Neural cell (in vitro differentiated cells): ENCODE data around the gene FAM219A. TPM values are rescaled to one million over a fixed set of nuclear protein-coding genes. Genes with fewer than 3 reads are reported as not detected.

Source experiments
- H2AFZ ChIP-seq: fragments of 200-600, 300-800 bp; sonication (generic), shearing (Covaris generic); 2 replicates; pipeline ENCODE4 v1.6.0; 2014; ENCODE audit warnings: low read depth, mild to moderate bottlenecking, antibody characterized with exemption, low read length, moderate library complexity
- H3F3A ChIP-seq: fragments of 200-600 bp; shearing (Covaris generic); 2 replicates; pipeline ENCODE4 v1.6.1; 2016; ENCODE audit warnings: mild to moderate bottlenecking, moderate library complexity, mixed read lengths, antibody characterized with exemption, low read length; ENCODE audit not compliant: insufficient read depth, poor library complexity, severe bottlenecking
- H3K27ac ChIP-seq: fragments of 200-600, 300-800 bp; sonication (generic), shearing (Covaris generic); 2 replicates; pipeline ENCODE4 v1.5.1; 2014; ENCODE audit warnings: mild to moderate bottlenecking, low read length, moderate library complexity
- H3K27me3 ChIP-seq: fragments of 300-800, 200-600 bp; sonication (generic), shearing (Covaris generic); 2 replicates; pipeline ENCODE4 v1.6.0; 2014; ENCODE audit warnings: mild to moderate bottlenecking, low read depth, low read length, moderate library complexity; ENCODE audit not compliant: insufficient read depth
- H3K36me3 ChIP-seq: fragments of 300-800, 200-600 bp; sonication (generic), shearing (Covaris generic); 2 replicates; pipeline ENCODE4 v1.5.1; 2014; ENCODE audit warnings: mild to moderate bottlenecking, antibody characterized with exemption, low read length, moderate library complexity; ENCODE audit not compliant: insufficient read depth
- H3K4me2 ChIP-seq: fragments of 300-800, 200-600 bp; sonication (generic), shearing (Covaris generic); 2 replicates; pipeline ENCODE4 v1.6.0; 2014; ENCODE audit warnings: mild to moderate bottlenecking, low read length
- H3K4me3 ChIP-seq: fragments of 300-800, 200-600 bp; sonication (generic), shearing (Covaris generic); 2 replicates; pipeline ENCODE4 v1.5.1; 2014; ENCODE audit warnings: mild to moderate bottlenecking, low read length, moderate library complexity
- H3K79me2 ChIP-seq: fragments of 200-600 bp; shearing (Covaris generic); replicated peaks from 2 replicates; pipeline ENCODE4 v1.6.0; 2014; ENCODE audit warnings: mild to moderate bottlenecking, low read length, moderate library complexity; ENCODE audit not compliant: insufficient read depth
- H3K9ac ChIP-seq: fragments of 300-800, 200-600 bp; sonication (generic), shearing (Covaris generic); 2 replicates; pipeline ENCODE4 v1.6.1; 2016; ENCODE audit warnings: mild to moderate bottlenecking, low read length, mixed read lengths
- H3K9me2 ChIP-seq: fragments of 200-600 bp; shearing (Covaris generic); 2 replicates; pipeline ENCODE4 v1.6.1; 2016; ENCODE audit warnings: mild to moderate bottlenecking, low read length, mixed read lengths; ENCODE audit not compliant: insufficient read depth
- H3K9me3 ChIP-seq: fragments of 200-600, 300-800 bp; sonication (generic), shearing (Covaris generic); 2 replicates; pipeline ENCODE4 v1.6.1; 2016; ENCODE audit warnings: mild to moderate bottlenecking, mixed run types, low read length, moderate library complexity, mixed read lengths
- H4K20me1 ChIP-seq: fragments of 200-600 bp; shearing (Covaris generic); 2 replicates; pipeline ENCODE4 v1.6.1; 2016; ENCODE audit warnings: mild to moderate bottlenecking, mixed run types; ENCODE audit not compliant: insufficient read depth
- EP300 ChIP-seq: fragments of 450-650 bp; conservative IDR thresholded peaks from 2 replicates; pipeline ENCODE4 v1.6.1; 2014; ENCODE audit warnings: antibody characterized with exemption, mild to moderate bottlenecking, moderate library complexity; ENCODE audit not compliant: poor library complexity, severe bottlenecking
- EZH2 ChIP-seq: fragments of 200-600, 300-800 bp; shearing (Covaris generic), sonication (generic); IDR thresholded peaks from 2 replicates; pipeline ENCODE4 v1.6.1; 2014; ENCODE audit warnings: antibody characterized with exemption, low read length, borderline replicate concordance, mild to moderate bottlenecking; ENCODE audit not compliant: insufficient read depth, poor library complexity, severe bottlenecking
- MXI1 ChIP-seq: fragments of 450-650 bp; conservative IDR thresholded peaks from 2 replicates; pipeline ENCODE4 v1.6.1; 2014; ENCODE audit warnings: antibody characterized with exemption, mild to moderate bottlenecking; ENCODE audit not compliant: poor library complexity, severe bottlenecking
- POLR2AphosphoS5 ChIP-seq: IDR thresholded peaks from 2 replicates; pipeline ENCODE4 v1.6.1; 2012
- RAD21 ChIP-seq: fragments of 450-650 bp; conservative IDR thresholded peaks from 2 replicates; pipeline ENCODE4 v1.6.1; 2014; ENCODE audit warnings: antibody characterized with exemption, mild to moderate bottlenecking, moderate library complexity
- SMC3 ChIP-seq: fragments of 450-650 bp; conservative IDR thresholded peaks from 2 replicates; pipeline ENCODE4 v1.6.1; 2014; ENCODE audit warnings: antibody characterized with exemption, mild to moderate bottlenecking, moderate library complexity; ENCODE audit not compliant: poor library complexity
- TAF1 ChIP-seq: IDR thresholded peaks from 2 replicates; pipeline ENCODE4 v1.6.1; 2012; ENCODE audit warnings: low read depth
- polyA minus RNA-seq: library from RNA; depleted of rRNA, polyadenylated mRNA; stranded (reverse); fragments of >200 nt; gene quantifications from 2 replicates; pipeline ENCODE4 v1.2.3, GENCODE V29; 2014
- polyA plus RNA-seq: library from polyadenylated mRNA; depleted of rRNA; stranded (reverse); fragments of >200 nt; gene quantifications from 2 replicates; pipeline ENCODE4 v1.2.3, GENCODE V29; 2014
- TF ChIP-seq, protein P1 (sequence below): fragments of 450-650 bp; IDR thresholded peaks from 2 replicates; pipeline ENCODE4 v1.5.1; 2014; ENCODE audit warnings: antibody characterized with exemption, mild to moderate bottlenecking, moderate library complexity; ENCODE audit not compliant: poor library complexity, severe bottlenecking
- TF ChIP-seq, protein P2 (sequence below): IDR thresholded peaks from 2 replicates; pipeline ENCODE4 v1.6.1; 2012; ENCODE audit warnings: borderline replicate concordance

Gene FAM219A, protein sequence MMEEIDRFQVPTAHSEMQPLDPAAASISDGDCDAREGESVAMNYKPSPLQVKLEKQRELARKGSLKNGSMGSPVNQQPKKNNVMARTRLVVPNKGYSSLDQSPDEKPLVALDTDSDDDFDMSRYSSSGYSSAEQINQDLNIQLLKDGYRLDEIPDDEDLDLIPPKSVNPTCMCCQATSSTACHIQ
- polyA plus RNA-seq (51.8 and 56.6 TPM in 2 replicates), polyA minus RNA-seq (39.7 and 45.8 TPM in 2 replicates)

DNA sequence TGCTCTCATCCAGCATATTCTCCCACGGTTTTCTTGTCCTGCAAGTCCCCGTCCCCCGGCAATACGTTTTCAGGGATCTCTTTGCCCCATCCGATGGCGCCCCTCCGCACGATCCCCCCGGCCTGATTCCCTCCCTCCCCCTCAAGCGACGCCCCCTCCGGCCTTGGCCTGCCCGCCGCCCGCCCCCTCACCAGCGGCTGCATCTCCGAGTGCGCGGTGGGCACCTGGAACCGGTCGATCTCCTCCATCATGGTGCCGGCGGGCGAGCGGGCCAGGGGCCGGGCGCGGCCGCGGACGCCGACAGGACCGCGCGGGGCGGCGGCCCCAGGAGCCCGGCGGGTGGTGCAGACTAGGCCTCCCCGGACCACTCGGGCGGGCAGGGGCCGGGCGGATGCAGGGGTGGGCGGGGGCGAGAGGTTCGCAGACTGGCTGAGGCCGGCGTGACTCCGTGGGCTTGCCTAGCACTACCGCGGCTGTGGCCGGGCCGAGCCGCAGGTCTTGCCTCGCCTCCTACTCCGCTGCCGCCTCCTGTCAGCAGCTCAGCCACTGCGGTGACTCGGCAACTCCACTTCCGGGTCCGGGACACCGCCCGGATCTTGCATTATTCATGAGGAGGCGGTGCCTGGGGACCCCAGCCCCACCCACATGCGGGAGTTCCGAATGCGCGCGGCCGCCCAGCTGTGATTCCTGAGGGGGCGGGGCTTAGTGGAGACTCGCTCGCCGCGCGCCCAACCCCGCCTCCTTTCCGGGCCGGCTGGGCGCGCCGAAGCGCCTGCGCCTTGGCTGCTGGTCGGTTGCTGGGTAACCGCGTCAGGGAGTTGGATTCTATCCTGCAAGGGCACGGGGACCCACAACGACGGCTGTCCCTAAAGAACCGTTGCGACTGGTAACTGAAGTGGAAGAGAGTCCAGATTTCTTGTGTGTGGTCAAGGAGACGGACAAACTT lies at the start of gene FAM219A, which contains the start of gene DNAI1:
Gene FAM219A, minus strand, starts transcription at position 558 of the 946 bp plus-strand sequence. Its CDS starts 307 bp downstream, at position 251.
Gene DNAI1, plus strand, starts transcription at position 793 of the 946 bp plus-strand sequence. CDS start 201 bp downstream, outside the sequence.
- Histone ChIP-seq H2AFZ (peak within 1 kb of the TSS; percentile 17), H3K9me3 (no peaks in the 10 kb centered on the region), H3K79me2 (peaks cover 38% of the 10 kb centered on the region), H3F3A (no peaks in the 10 kb centered on the region), H3K4me2 (peak within 1 kb of the TSS; percentile 97), H3K27ac (peak within 1 kb of the TSS; percentile 93), H3K9me2 (no peaks in the 10 kb centered on the region), H3K9ac (peak within 1 kb of the TSS; percentile 96), H3K27me3 (no peaks in the 10 kb centered on the region), H3K36me3 (no peaks in the 10 kb centered on the region), H3K4me3 (peak within 1 kb of the TSS; percentile 92), H4K20me1 (no peaks in the 10 kb centered on the region)
- peak; percentile 88 for TF ChIP-seq TAF1
- peak; percentile 99 for TF ChIP-seq POLR2AphosphoS5
- peak; percentile 31 for TF ChIP-seq RAD21
- no peak for TF ChIP-seq EZH2
- TF ChIP-seq SMC3, result no peak
- TF ChIP-seq, protein P1, sequence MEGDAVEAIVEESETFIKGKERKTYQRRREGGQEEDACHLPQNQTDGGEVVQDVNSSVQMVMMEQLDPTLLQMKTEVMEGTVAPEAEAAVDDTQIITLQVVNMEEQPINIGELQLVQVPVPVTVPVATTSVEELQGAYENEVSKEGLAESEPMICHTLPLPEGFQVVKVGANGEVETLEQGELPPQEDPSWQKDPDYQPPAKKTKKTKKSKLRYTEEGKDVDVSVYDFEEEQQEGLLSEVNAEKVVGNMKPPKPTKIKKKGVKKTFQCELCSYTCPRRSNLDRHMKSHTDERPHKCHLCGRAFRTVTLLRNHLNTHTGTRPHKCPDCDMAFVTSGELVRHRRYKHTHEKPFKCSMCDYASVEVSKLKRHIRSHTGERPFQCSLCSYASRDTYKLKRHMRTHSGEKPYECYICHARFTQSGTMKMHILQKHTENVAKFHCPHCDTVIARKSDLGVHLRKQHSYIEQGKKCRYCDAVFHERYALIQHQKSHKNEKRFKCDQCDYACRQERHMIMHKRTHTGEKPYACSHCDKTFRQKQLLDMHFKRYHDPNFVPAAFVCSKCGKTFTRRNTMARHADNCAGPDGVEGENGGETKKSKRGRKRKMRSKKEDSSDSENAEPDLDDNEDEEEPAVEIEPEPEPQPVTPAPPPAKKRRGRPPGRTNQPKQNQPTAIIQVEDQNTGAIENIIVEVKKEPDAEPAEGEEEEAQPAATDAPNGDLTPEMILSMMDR, result no peak
- peak; percentile 84 for TF ChIP-seq MXI1
- TF ChIP-seq, protein P2, sequence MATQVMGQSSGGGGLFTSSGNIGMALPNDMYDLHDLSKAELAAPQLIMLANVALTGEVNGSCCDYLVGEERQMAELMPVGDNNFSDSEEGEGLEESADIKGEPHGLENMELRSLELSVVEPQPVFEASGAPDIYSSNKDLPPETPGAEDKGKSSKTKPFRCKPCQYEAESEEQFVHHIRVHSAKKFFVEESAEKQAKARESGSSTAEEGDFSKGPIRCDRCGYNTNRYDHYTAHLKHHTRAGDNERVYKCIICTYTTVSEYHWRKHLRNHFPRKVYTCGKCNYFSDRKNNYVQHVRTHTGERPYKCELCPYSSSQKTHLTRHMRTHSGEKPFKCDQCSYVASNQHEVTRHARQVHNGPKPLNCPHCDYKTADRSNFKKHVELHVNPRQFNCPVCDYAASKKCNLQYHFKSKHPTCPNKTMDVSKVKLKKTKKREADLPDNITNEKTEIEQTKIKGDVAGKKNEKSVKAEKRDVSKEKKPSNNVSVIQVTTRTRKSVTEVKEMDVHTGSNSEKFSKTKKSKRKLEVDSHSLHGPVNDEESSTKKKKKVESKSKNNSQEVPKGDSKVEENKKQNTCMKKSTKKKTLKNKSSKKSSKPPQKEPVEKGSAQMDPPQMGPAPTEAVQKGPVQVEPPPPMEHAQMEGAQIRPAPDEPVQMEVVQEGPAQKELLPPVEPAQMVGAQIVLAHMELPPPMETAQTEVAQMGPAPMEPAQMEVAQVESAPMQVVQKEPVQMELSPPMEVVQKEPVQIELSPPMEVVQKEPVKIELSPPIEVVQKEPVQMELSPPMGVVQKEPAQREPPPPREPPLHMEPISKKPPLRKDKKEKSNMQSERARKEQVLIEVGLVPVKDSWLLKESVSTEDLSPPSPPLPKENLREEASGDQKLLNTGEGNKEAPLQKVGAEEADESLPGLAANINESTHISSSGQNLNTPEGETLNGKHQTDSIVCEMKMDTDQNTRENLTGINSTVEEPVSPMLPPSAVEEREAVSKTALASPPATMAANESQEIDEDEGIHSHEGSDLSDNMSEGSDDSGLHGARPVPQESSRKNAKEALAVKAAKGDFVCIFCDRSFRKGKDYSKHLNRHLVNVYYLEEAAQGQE, result peak; percentile 61
- no peak for TF ChIP-seq EP300

DNA sequence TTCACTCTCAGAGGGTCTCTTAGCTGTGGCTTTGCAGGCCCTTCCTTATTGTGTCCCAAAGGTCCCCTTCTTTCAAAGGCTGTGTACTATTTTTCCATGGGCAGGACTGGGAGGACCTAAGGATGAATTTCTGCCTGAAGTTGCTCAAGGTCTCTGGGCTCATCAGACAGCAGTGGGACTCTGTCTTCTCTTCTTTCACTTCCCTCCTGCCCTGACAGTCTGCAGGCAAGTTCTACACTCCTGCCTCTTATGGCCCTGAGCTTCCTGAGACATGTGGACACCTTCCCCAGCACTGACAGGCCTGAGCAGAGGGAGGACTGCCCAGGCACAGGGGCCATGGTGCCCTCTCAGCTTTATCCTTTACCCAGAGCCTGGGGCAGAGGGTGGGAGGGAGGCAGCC lies 49.6 kb upstream of the FAM219A start:
- no peak overlapping the region for H3K4me3 ChIP-seq
- no peaks in the 10 kb centered on the region for H4K20me1 ChIP-seq
- H3K9me3 ChIP-seq, result no peaks in the 10 kb centered on the region
- H3K36me3 ChIP-seq, result no peaks in the 10 kb centered on the region
- no peak overlapping the region for H3K9ac ChIP-seq
- H3F3A ChIP-seq, result no peaks in the 10 kb centered on the region
- no peak overlapping the region for H3K4me2 ChIP-seq
- TF ChIP-seq EZH2, result no peak
- TF ChIP-seq EP300, result no peak
- TF ChIP-seq SMC3, result no peak
- no peak for TF ChIP-seq POLR2AphosphoS5
- no peak for TF ChIP-seq MXI1
- TF ChIP-seq RAD21, result no peak
- TF ChIP-seq, protein P2, result no peak
- TF ChIP-seq, protein P1, result no peak
- TF ChIP-seq TAF1, result no peak
- no peak overlapping the region for H2AFZ ChIP-seq
- no peaks in the 10 kb centered on the region for H3K9me2 ChIP-seq
- H3K27ac ChIP-seq, result no peak overlapping the region
- no peaks in the 10 kb centered on the region for H3K27me3 ChIP-seq
- no peaks in the 10 kb centered on the region for H3K79me2 ChIP-seq
